PFSK-1 (cell line): Measurements from ENCODE around the gene PRMT6.

Experiments
- POLR2AphosphoS5 ChIP-seq: IDR thresholded peaks from 2 replicates; pipeline ENCODE4 v1.6.1; 2012; ENCODE audit warnings: low read depth, mild to moderate bottlenecking, control low read depth, low read length, moderate library complexity
- REST ChIP-seq, 2 experiments: IDR thresholded peaks; 2 replicates each; pipeline versions ENCODE4 v1.6.1 to v1.8.0; 2011 to 2012; ENCODE audit warnings: low read depth in 2 of 2, low read length in 2 of 2, control low read depth in 1 of 2, inconsistent platforms in 1 of 2, mild to moderate bottlenecking in 1 of 2, moderate library complexity in 1 of 2; ENCODE audit not compliant: insufficient read depth in 1 of 2
- SIN3A ChIP-seq: IDR thresholded peaks from 2 replicates; pipeline ENCODE4 v1.6.1; 2012; ENCODE audit warnings: mild to moderate bottlenecking, low read length, moderate library complexity, borderline replicate concordance; ENCODE audit not compliant: insufficient read depth
- TAF1 ChIP-seq: IDR thresholded peaks from 2 replicates; pipeline ENCODE4 v1.6.1; 2012; ENCODE audit warnings: low read length, control low read depth, borderline replicate concordance; ENCODE audit not compliant: insufficient read depth

- TF ChIP-seq POLR2AphosphoS5: no peak
- no peak for TF ChIP-seq SIN3A
- no peak for TF ChIP-seq REST (IDR thresholded peaks at IDR 0.05; ENCODE audit: insufficient read depth in 1 of 2, low read depth in 2 of 2, low read length in 2 of 2)
- TF ChIP-seq TAF1: no peak
Measured at GRCh38 chr1:107019166-107019565, 37.3 kb upstream of the PRMT6 start.
